Coronary artery (tissue), 2 donors: ENCODE results near the gene MCFD2.
A peak's percentile ranks its signal among the peaks of the same experiment; 100 is the strongest.

Experiments
- DNase-seq: peaks from one replicate; pipeline ENCODE4 v3.0.0-alpha.2; 2017; ENCODE audit warnings: low spot score
- H3K27ac ChIP-seq, 2 donors: fragments of 200-600 bp; sonication (generic); one replicate each; pipeline ENCODE4 v1.5.1; 2016 to 2019
- H3K4me3 ChIP-seq: fragments of 200-600 bp; sonication (generic); 2 replicates; pipeline ENCODE4 v1.5.1; 2016; ENCODE audit warnings: mild to moderate bottlenecking, moderate library complexity
- CTCF ChIP-seq: fragments of 200-600 bp; sonication (generic); IDR thresholded peaks from one replicate; pipeline ENCODE4 v1.5.1; 2019; ENCODE audit warnings: antibody characterized with exemption

MCFD2 gene

DNA sequence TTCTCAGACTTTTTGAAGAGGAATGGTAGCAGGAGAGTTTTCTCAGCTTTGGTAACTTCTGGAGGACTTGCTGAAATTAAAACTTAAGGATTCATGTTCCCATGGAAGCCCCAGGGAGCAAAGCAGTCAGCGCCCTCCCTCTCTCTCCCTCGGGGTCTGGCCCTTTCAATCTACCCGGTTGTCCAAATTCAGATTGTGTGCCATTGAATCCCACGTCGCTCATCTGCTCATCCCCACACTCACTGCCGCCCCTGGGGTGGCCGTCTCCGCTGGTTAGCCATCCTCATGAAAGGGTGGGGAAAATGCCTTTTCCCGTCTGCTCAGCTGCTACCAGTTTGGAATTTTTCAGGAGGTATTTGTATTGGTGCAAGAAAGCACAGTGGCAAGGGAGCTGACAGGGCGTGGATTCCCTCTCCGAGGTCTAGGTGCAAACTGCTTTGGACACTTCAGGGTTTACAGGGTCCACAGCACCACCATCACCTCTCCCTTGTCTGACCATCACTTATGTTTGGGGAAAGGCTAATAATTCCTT is 27.1 kb downstream of the MCFD2 start:
- peak; percentile 57 for DNase-seq
- no peak for TF ChIP-seq CTCF
- Histone ChIP-seq H3K27ac (no peak overlapping the region), H3K4me3 (peak overlapping the region; percentile 33)

DNA sequence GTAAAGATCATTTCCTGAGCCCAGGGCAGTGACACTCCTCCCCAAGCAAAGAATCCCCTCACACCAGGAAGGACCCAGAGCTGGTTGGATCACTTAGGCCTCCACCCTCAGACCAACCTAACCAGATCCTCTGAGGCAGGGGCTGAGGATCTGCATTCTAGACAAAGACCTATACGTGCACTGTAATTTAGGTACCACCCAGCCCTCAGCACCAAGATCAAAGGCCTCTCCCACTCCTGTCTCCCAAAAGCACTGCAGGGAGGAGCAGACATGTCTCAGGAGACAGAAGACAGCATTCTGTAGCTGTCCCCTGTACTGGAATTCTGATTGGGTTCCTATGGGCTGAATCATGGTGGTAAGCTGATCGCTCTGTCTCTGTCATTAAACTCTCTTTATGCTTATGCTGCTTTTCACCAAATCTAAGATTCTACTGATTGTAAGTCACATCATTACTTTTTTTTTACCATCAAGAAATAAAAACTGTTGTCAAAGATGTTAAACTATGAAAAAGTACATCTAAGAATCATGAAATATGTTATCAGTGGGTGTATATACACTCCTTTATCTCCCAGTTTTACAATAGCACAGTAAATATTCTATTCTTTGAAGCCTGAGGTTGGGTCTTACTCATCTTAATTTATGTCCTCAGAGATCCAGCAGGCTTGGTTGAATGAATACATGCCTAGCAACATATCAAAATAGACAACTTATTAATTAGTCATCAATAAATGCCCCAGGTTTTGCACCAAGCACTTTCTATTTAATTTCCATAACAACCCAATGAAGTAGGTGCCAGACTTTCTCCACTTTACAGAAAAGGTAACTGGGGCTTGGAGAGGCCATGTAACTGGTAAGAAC is 28.3 kb downstream of the MCFD2 start:
- no peak overlapping the region for H3K4me3 ChIP-seq
- no peak for TF ChIP-seq CTCF
- no peak overlapping the region for H3K27ac ChIP-seq
- DNase-seq, result peak; percentile 54

DNA sequence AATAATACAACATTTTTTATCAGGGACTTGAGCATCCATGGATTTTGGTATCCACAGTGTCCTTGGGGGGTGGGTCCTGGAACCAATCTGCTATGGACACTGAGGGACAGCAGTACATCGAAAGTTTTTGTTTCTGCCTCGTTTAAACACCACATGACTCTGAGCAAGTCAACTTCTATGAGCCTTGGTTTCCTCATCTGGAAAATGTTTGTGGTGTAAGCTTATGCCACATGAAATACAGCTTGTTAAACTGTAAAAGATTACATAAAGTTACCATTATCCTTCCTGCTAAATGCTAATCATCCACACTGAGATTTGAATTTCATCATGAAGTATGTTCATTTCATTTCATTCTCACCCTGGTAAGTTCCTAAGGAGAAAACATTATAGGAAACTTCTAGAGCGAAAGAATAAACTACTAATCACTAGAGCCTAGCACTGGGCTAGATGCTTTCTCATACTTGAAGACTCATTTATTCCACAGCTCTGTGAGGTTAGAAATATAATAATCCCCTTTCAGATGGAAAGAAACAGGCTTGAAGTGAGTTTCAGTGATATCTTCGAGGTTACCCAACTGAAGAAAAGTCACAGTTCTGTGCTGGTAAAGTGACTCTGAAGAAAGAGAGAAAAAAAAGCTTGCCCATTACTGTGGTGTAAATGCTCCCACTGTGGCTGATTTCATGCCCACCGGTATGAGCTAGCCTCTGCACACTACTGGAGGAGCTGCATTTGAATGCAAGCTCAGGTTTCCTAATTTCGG is 29.2 kb downstream of the MCFD2 start:
- Histone ChIP-seq H3K27ac (no peak overlapping the region), H3K4me3 (no peak overlapping the region)
- no peak for TF ChIP-seq CTCF
- DNase-seq, result no peak

GRCh38 chr2:46885376-46885775 is 30.2 kb downstream of the MCFD2 start:
- no peak overlapping the region for H3K4me3 ChIP-seq
- TF ChIP-seq CTCF, result no peak
- H3K27ac ChIP-seq, result peak overlapping the region; percentile 34 to 67
- peak; percentile 47 for DNase-seq

DNA sequence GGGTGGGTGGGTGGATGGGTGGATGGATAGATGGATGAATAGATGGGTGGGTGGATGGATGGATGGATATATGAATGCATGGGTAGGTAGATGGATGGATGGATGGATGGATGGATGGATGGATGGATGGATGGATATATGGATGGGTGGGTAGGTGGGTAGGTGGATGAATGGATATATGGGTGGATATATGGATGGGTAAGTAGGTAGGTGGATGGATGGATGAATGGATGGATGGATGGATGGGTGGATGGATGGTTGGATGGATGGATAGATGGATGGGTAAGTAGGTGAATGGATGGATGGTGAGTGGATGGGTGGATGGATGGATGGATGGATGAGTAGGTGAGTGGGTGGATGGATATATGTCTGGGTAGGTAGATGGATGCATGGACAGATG is 36.1 kb downstream of the MCFD2 start:
- H3K4me3 ChIP-seq, result no peak overlapping the region
- peak overlapping the region; percentile 51 to 85 for H3K27ac ChIP-seq
- TF ChIP-seq CTCF, result no peak
- DNase-seq, result no peak

DNA sequence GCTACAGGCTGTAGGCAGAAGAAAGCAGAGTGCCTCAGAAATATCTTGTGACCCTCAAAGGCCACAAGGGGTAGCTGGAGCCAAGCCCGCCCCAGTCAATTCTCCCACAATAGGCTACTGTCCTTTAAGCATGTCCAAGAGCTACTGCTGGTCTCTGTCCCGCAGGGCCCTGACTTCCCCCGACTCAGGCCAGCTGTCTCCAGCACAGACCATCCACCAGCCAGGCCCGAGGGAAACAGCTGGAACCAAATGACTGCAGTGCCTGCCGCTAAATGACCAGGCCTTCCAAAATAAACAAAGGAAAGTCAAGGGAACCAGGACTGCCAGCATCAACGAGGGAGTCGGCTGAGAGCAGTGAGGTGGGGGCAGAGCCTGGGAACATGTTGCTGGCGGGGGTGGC is 36.7 kb downstream of the MCFD2 start:
- peak; percentile 84 for DNase-seq

More for the DNA sequence above, 36.7 kb downstream of the MCFD2 start:
- H3K27ac ChIP-seq, result peak overlapping the region; percentile 51 to 85
- TF ChIP-seq CTCF, result no peak
- no peak overlapping the region for H3K4me3 ChIP-seq
